ENCODE measurements around the gene SMAD1.

DNA sequence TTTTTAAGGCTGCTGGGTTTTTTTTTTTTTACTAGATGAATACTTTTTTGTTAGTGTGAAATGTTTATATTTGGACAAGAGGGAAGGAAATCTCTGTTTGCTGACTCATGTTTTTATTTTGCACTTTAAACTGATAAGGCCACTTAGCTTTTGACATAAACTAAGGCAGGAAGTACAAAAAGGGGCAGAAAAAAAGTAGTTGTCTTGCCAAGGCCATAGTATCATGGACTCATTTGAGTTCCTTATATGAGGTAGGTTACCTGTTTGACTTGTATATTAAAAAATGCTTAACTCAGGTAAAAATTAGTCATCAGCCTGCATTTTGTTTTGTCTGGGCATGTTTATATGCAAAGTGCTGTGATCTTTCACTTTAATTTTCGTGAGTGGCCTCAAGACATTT, 26.0 kb downstream of the SMAD1 start:
- TF ChIP-seq, protein P1, sequence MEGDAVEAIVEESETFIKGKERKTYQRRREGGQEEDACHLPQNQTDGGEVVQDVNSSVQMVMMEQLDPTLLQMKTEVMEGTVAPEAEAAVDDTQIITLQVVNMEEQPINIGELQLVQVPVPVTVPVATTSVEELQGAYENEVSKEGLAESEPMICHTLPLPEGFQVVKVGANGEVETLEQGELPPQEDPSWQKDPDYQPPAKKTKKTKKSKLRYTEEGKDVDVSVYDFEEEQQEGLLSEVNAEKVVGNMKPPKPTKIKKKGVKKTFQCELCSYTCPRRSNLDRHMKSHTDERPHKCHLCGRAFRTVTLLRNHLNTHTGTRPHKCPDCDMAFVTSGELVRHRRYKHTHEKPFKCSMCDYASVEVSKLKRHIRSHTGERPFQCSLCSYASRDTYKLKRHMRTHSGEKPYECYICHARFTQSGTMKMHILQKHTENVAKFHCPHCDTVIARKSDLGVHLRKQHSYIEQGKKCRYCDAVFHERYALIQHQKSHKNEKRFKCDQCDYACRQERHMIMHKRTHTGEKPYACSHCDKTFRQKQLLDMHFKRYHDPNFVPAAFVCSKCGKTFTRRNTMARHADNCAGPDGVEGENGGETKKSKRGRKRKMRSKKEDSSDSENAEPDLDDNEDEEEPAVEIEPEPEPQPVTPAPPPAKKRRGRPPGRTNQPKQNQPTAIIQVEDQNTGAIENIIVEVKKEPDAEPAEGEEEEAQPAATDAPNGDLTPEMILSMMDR (IDR thresholded peaks at IDR 0.05 in 2 of 3, conservative IDR thresholded peaks at IDR 0.05 in 1 of 3; ENCODE audit: borderline replicate concordance in 1 of 3, insufficient read depth in 1 of 3, low read depth in 2 of 3, low read length in 2 of 3) = no peak
- no peak for TF ChIP-seq YY1 (IDR thresholded peaks at IDR 0.05; ENCODE audit: extremely low read depth, insufficient replicate concordance, low read depth, low read length)
- no peak for TF ChIP-seq POLR2A (IDR thresholded peaks at IDR 0.05; ENCODE audit: borderline replicate concordance, extremely low read depth, insufficient read depth, insufficient read length)
- TF ChIP-seq ZNF274 (IDR thresholded peaks at IDR 0.05; ENCODE audit: low read depth, low read length) = no peak
- TF ChIP-seq RAD21 (IDR thresholded peaks at IDR 0.05; ENCODE audit: low read depth) = no peak
- no peak for TF ChIP-seq JUND (IDR thresholded peaks at IDR 0.05)
- TF ChIP-seq REST (IDR thresholded peaks at IDR 0.05; ENCODE audit: low read depth) = no peak
- TF ChIP-seq, protein P2, sequence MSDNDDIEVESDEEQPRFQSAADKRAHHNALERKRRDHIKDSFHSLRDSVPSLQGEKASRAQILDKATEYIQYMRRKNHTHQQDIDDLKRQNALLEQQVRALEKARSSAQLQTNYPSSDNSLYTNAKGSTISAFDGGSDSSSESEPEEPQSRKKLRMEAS (IDR thresholded peaks at IDR 0.05) = no peak
- TF ChIP-seq SRF (IDR thresholded peaks at IDR 0.05; ENCODE audit: low read depth) = no peak
- TF ChIP-seq TCF7L2 (IDR thresholded peaks at IDR 0.05; ENCODE audit: borderline replicate concordance, extremely low read depth, insufficient read depth, insufficient read length) = no peak
- TF ChIP-seq EZH2phosphoT487 (IDR thresholded peaks at IDR 0.05; ENCODE audit: borderline replicate concordance) = no peak
- no peak for TF ChIP-seq CBX3 (IDR thresholded peaks at IDR 0.05; ENCODE audit: low read depth)
- TF ChIP-seq EZH2 (IDR thresholded peaks at IDR 0.05) = no peak
- no peak for TF ChIP-seq EGR1 (IDR thresholded peaks at IDR 0.05; ENCODE audit: low read depth)

All from HCT116 (cell line).